SKM-1 treated with dmso at 0.1 percent for 144 hours (cell line): ENCODE data around the gene LRRC37A2.
"Not testable (repeated sequence)": the region's sequence is repeated elsewhere in the genome, so short reads cannot be mapped to it uniquely, and the experiment has no call there.

Experiments used
- DNase-seq: peaks from one replicate; lab custom pipeline; 2025; ENCODE audit not compliant: unreplicated experiment; lab: John Stamatoyannopoulos, UW

Gene LRRC37A2

GRCh38 chr17:46512168-46512567 lies at the start of gene LRRC37A2:
LRRC37A2 (plus strand) TSS chr17:46512468; CDS start chr17:46512713, 245 bp downstream.
- not testable (repeated sequence) for DNase-seq

GRCh38 chr17:46467618-46468017 lies 44.6 kb upstream of the LRRC37A2 start:
- DNase-seq = not testable (repeated sequence)

GRCh38 chr17:46474489-46474888 lies 37.8 kb upstream of the LRRC37A2 start:
- not testable (repeated sequence) for DNase-seq

GRCh38 chr17:46475583-46475982 lies 36.7 kb upstream of the LRRC37A2 start:
- not testable (repeated sequence) for DNase-seq

- DNase-seq = not testable (repeated sequence)
These were observed 33.4 kb upstream of the LRRC37A2 start for GRCh38 chr17:46478823-46479222.

GRCh38 chr17:46481310-46481709 lies 31.0 kb upstream of the LRRC37A2 start:
- DNase-seq = not testable (repeated sequence)

GRCh38 chr17:46492021-46492420 lies 20.2 kb upstream of the LRRC37A2 start:
- DNase-seq = not testable (repeated sequence)

GRCh38 chr17:46499437-46500139 lies 12.7 kb upstream of the LRRC37A2 start:
- DNase-seq = not testable (repeated sequence)

- DNase-seq = not testable (repeated sequence)
These were observed 6.4 kb upstream of the LRRC37A2 start for GRCh38 chr17:46505896-46506295.

GRCh38 chr17:46534716-46535115 lies 22.4 kb downstream of the LRRC37A2 start:
- DNase-seq = not testable (repeated sequence)

GRCh38 chr17:46548607-46549006 lies 36.3 kb downstream of the LRRC37A2 start:
- not testable (repeated sequence) for DNase-seq

GRCh38 chr17:46559155-46559554 lies 46.9 kb downstream of the LRRC37A2 start:
- not testable (repeated sequence) for DNase-seq

GRCh38 chr17:46560048-46560447 lies 47.8 kb downstream of the LRRC37A2 start:
- not testable (repeated sequence) for DNase-seq

- not testable (repeated sequence) for DNase-seq
These were observed 54.0 kb downstream of the LRRC37A2 start for GRCh38 chr17:46566284-46566683.

- not testable (repeated sequence) for DNase-seq
These were observed 54.7 kb downstream of the LRRC37A2 start for GRCh38 chr17:46566980-46567379.

GRCh38 chr17:46571796-46572195 lies 59.5 kb downstream of the LRRC37A2 start:
- not testable (repeated sequence) for DNase-seq

GRCh38 chr17:46579083-46580075 lies 67.1 kb downstream of the LRRC37A2 start, which contains the start of gene ARL17A:
ARL17A (minus strand) TSS chr17:46579691; CDS start chr17:46576322, 3,369 bp downstream.
- not testable (repeated sequence) for DNase-seq

- DNase-seq = not testable (repeated sequence)
These were observed 67.8 kb downstream of the LRRC37A2 start for GRCh38 chr17:46580082-46580481.

- DNase-seq = not testable (repeated sequence)
These were observed 73.2 kb downstream of the LRRC37A2 start for GRCh38 chr17:46585444-46585843.

GRCh38 chr17:46590157-46591146 lies 78.2 kb downstream of the LRRC37A2 start, which contains the start of gene NSF:
NSF (plus strand) TSS chr17:46590669; CDS start chr17:46590776, 107 bp downstream.
- DNase-seq = not testable (repeated sequence)
